HEK293 (cell line): ENCODE data around the gene GRM5.

Experiments
- CTCF ChIA-PET: fragments of 350-600 bp; formaldehyde crosslinking; extraction: SDS; loops from one replicate; lab custom pipeline; 2021; ENCODE audit warnings: antibody characterized with exemption; lab: Yijun Ruan, JAX
- POLR2A ChIA-PET: fragments of 300-600 bp; formaldehyde crosslinking; extraction: SDS; loops from one replicate; lab custom pipeline; 2020; ENCODE audit warnings: antibody characterized with exemption, inconsistent platforms; lab: Yijun Ruan, JAX
- H3K27ac ChIP-seq: fragments of 200-500 bp; sonication (Bioruptor generic); 2 replicates; pipeline ENCODE4 v1.5.1; 2014; ENCODE audit warnings: low read depth, low read length, control low read depth, inconsistent platforms; ENCODE audit errors: extremely low read depth
- H3K36me3 ChIP-seq, 2 experiments: fragments of 200-500 bp in 1 of 2; sonication (Bioruptor generic) in 1 of 2; 1 replicate in 1 of 2; 2 replicates in 1 of 2; pipeline ENCODE4 v1.5.1; 2014 to 2017; ENCODE audit warnings: inconsistent platforms in 2 of 2, low read length in 2 of 2; ENCODE audit not compliant: control insufficient read depth in 2 of 2, insufficient read depth in 1 of 2
- H3K4me1 ChIP-seq: fragments of 200-500 bp; sonication (Bioruptor generic); 2 replicates; pipeline ENCODE4 v1.5.1; 2014; ENCODE audit warnings: mild to moderate bottlenecking, low read length, inconsistent platforms; ENCODE audit not compliant: control insufficient read depth, insufficient read depth
- H3K4me3 ChIP-seq: 2 replicates; pipeline ENCODE4 v1.5.1; 2011; ENCODE audit warnings: low read depth, mild to moderate bottlenecking, control low read depth, low read length, moderate library complexity
- H3K9me3 ChIP-seq: fragments of 200-500 bp; sonication (Bioruptor generic); 2 replicates; pipeline ENCODE4 v1.5.1; 2014; ENCODE audit warnings: low read depth, low read length, inconsistent platforms; ENCODE audit not compliant: control insufficient read depth, insufficient read depth
- MEIS1 ChIP-seq: sonication (generic); formaldehyde crosslinking; IDR thresholded peaks from 2 replicates; pipeline ENCODE4 v1.8.1; 2022; ENCODE audit warnings: missing genetic modification reagents, mild to moderate bottlenecking, borderline replicate concordance
- ZFHX2 ChIP-seq: fragments of 450-650 bp; formaldehyde crosslinking; conservative IDR thresholded peaks from 2 replicates; pipeline ENCODE4 v1.5.1; 2016; ENCODE audit warnings: missing biosample characterization, missing genetic modification characterization
- ZNF155 ChIP-seq: fragments of 450-650 bp; formaldehyde crosslinking; IDR thresholded peaks from 2 replicates; pipeline ENCODE4 v1.5.1; 2016; ENCODE audit warnings: missing biosample characterization, missing genetic modification characterization
- ZNF223 ChIP-seq: fragments of 450-650 bp; formaldehyde crosslinking; IDR thresholded peaks from 2 replicates; pipeline ENCODE4 v1.5.1; 2016; ENCODE audit warnings: missing biosample characterization, missing genetic modification characterization
- ZNF24 ChIP-seq: fragments of 450-650 bp; formaldehyde crosslinking; IDR thresholded peaks from 2 replicates; pipeline ENCODE4 v1.5.1; 2016; ENCODE audit warnings: missing biosample characterization, missing genetic modification characterization
- ZNF341 ChIP-seq: fragments of 450-650 bp; formaldehyde crosslinking; IDR thresholded peaks from 2 replicates; pipeline ENCODE4; 2016; ENCODE audit warnings: low read depth, missing biosample characterization, missing genetic modification characterization
- ZNF366 ChIP-seq: fragments of 450-650 bp; formaldehyde crosslinking; conservative IDR thresholded peaks from 2 replicates; pipeline ENCODE4 v1.5.1; 2016; ENCODE audit warnings: missing biosample characterization, missing genetic modification characterization
- ZNF530 ChIP-seq: fragments of 450-650 bp; formaldehyde crosslinking; IDR thresholded peaks from 2 replicates; pipeline ENCODE4 v1.5.1; 2016; ENCODE audit warnings: low read depth, missing biosample characterization, missing genetic modification characterization
- ZNF747 ChIP-seq: fragments of 450-650 bp; formaldehyde crosslinking; IDR thresholded peaks from 2 replicates; pipeline ENCODE4 v1.5.1; 2016; ENCODE audit warnings: missing biosample characterization, missing genetic modification characterization
- ZNF791 ChIP-seq: fragments of 450-650 bp; formaldehyde crosslinking; IDR thresholded peaks from 2 replicates; pipeline ENCODE4 v1.5.1; 2016; ENCODE audit warnings: missing biosample characterization, missing genetic modification characterization
- TF ChIP-seq, protein P1 (sequence below): fragments of 450-650 bp; formaldehyde crosslinking; IDR thresholded peaks from 2 replicates; pipeline ENCODE4 v1.5.1; 2016; ENCODE audit warnings: missing biosample characterization, missing genetic modification characterization
- TF ChIP-seq, protein P2 (sequence below): fragments of 450-650 bp; formaldehyde crosslinking; conservative IDR thresholded peaks from 2 replicates; pipeline ENCODE4 v1.5.1; 2016; ENCODE audit warnings: low read depth, missing biosample characterization, missing genetic modification characterization
- TF ChIP-seq, protein P3 (sequence below): fragments of 450-650 bp; formaldehyde crosslinking; IDR thresholded peaks from 2 replicates; pipeline ENCODE4 v1.5.1; 2017; ENCODE audit warnings: missing biosample characterization, missing genetic modification characterization
- TF ChIP-seq, protein P4 (sequence below): fragments of 450-650 bp; formaldehyde crosslinking; IDR thresholded peaks from 2 replicates; pipeline ENCODE4 v1.5.1; 2017; ENCODE audit warnings: missing biosample characterization, missing genetic modification characterization

GRM5 gene

DNA sequence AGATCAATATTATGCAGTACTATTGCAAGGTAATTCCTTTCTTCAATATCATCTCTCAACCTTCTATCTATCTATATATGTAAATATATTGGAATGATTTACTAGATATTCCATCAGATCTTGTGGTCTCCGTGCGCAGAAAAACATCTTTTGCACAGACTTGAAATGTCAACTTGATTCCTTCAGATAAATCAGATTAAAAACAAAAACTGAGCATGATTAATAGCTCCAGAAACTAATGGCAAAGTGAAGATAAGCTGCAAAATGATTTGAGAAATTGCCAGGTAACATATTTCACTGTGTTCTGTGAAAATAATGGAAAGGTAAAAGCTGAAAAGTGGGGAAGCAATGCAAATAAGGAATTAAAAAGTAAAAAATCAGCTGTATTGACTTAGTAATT, 528.2 kb downstream of the GRM5 start:
- H3K9me3 ChIP-seq, result no peaks in the 10 kb centered on the region
- H3K4me1 ChIP-seq, result no peaks in the 10 kb centered on the region
- no peaks in the 10 kb centered on the region for H3K36me3 ChIP-seq
- CTCF ChIA-PET, result interaction anchor here (0.6 to 2.3 kb wide), 6 partner anchors 14 to 522 kb away, joined by 3 to 8 read pairs (median 5); no protein-coding TSS in a partner anchor
- no peak overlapping the region for H3K4me3 ChIP-seq
- TF ChIP-seq, protein P1, sequence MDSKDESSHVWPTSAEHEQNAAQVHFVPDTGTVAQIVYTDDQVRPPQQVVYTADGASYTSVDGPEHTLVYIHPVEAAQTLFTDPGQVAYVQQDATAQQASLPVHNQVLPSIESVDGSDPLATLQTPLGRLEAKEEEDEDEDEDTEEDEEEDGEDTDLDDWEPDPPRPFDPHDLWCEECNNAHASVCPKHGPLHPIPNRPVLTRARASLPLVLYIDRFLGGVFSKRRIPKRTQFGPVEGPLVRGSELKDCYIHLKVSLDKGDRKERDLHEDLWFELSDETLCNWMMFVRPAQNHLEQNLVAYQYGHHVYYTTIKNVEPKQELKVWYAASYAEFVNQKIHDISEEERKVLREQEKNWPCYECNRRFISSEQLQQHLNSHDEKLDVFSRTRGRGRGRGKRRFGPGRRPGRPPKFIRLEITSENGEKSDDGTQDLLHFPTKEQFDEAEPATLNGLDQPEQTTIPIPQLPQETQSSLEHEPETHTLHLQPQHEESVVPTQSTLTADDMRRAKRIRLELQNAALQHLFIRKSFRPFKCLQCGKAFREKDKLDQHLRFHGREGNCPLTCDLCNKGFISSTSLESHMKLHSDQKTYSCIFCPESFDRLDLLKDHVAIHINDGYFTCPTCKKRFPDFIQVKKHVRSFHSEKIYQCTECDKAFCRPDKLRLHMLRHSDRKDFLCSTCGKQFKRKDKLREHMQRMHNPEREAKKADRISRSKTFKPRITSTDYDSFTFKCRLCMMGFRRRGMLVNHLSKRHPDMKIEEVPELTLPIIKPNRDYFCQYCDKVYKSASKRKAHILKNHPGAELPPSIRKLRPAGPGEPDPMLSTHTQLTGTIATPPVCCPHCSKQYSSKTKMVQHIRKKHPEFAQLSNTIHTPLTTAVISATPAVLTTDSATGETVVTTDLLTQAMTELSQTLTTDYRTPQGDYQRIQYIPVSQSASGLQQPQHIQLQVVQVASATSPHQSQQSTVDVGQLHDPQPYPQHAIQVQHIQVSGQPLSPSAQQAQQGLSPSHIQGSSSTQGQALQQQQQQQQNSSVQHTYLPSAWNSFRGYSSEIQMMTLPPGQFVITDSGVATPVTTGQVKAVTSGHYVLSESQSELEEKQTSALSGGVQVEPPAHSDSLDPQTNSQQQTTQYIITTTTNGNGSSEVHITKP (tag by site-specific recombination), result no peak
- no peak for TF ChIP-seq ZNF791 (tag by site-specific recombination)
- TF ChIP-seq, protein P2, sequence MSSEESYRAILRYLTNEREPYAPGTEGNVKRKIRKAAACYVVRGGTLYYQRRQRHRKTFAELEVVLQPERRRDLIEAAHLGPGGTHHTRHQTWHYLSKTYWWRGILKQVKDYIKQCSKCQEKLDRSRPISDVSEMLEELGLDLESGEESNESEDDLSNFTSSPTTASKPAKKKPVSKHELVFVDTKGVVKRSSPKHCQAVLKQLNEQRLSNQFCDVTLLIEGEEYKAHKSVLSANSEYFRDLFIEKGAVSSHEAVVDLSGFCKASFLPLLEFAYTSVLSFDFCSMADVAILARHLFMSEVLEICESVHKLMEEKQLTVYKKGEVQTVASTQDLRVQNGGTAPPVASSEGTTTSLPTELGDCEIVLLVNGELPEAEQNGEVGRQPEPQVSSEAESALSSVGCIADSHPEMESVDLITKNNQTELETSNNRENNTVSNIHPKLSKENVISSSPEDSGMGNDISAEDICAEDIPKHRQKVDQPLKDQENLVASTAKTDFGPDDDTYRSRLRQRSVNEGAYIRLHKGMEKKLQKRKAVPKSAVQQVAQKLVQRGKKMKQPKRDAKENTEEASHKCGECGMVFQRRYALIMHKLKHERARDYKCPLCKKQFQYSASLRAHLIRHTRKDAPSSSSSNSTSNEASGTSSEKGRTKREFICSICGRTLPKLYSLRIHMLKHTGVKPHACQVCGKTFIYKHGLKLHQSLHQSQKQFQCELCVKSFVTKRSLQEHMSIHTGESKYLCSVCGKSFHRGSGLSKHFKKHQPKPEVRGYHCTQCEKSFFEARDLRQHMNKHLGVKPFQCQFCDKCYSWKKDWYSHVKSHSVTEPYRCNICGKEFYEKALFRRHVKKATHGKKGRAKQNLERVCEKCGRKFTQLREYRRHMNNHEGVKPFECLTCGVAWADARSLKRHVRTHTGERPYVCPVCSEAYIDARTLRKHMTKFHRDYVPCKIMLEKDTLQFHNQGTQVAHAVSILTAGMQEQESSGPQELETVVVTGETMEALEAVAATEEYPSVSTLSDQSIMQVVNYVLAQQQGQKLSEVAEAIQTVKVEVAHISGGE (tag by site-specific recombination), result no peak
- TF ChIP-seq, protein P3, sequence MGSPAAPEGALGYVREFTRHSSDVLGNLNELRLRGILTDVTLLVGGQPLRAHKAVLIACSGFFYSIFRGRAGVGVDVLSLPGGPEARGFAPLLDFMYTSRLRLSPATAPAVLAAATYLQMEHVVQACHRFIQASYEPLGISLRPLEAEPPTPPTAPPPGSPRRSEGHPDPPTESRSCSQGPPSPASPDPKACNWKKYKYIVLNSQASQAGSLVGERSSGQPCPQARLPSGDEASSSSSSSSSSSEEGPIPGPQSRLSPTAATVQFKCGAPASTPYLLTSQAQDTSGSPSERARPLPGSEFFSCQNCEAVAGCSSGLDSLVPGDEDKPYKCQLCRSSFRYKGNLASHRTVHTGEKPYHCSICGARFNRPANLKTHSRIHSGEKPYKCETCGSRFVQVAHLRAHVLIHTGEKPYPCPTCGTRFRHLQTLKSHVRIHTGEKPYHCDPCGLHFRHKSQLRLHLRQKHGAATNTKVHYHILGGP, result no peak
- no peak for TF ChIP-seq ZFHX2 (tag by site-specific recombination)
- no peak for TF ChIP-seq ZNF366 (tag by site-specific recombination)
- TF ChIP-seq ZNF223, result no peak
- TF ChIP-seq ZNF155 (tag by site-specific recombination), result no peak
- TF ChIP-seq, protein P4, sequence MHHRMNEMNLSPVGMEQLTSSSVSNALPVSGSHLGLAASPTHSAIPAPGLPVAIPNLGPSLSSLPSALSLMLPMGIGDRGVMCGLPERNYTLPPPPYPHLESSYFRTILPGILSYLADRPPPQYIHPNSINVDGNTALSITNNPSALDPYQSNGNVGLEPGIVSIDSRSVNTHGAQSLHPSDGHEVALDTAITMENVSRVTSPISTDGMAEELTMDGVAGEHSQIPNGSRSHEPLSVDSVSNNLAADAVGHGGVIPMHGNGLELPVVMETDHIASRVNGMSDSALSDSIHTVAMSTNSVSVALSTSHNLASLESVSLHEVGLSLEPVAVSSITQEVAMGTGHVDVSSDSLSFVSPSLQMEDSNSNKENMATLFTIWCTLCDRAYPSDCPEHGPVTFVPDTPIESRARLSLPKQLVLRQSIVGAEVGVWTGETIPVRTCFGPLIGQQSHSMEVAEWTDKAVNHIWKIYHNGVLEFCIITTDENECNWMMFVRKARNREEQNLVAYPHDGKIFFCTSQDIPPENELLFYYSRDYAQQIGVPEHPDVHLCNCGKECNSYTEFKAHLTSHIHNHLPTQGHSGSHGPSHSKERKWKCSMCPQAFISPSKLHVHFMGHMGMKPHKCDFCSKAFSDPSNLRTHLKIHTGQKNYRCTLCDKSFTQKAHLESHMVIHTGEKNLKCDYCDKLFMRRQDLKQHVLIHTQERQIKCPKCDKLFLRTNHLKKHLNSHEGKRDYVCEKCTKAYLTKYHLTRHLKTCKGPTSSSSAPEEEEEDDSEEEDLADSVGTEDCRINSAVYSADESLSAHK (tag by site-specific recombination), result no peak
- TF ChIP-seq ZNF341 (tag by site-specific recombination), result no peak
- no peak for TF ChIP-seq MEIS1 (CRISPR knock-in tag)
- no peak for TF ChIP-seq ZNF24 (tag by site-specific recombination)
- TF ChIP-seq ZNF530, result no peak
- TF ChIP-seq ZNF747 (tag by site-specific recombination), result no peak
- H3K27ac ChIP-seq, result no peak overlapping the region
- POLR2A ChIA-PET, result no interaction called here
